Stromal cell of bone marrow (primary cell): Measurements from ENCODE around the gene KRTAP10-7.
"Not testable (repeated sequence)": the region's sequence is repeated elsewhere in the genome, so short reads cannot be mapped to it uniquely, and the experiment has no call there.

Source experiments
- DNase-seq: peaks from one replicate; pipeline ENCODE4 v3.0.0-alpha.2; 2012; ENCODE audit warnings: low read depth

Gene KRTAP10-7

DNA sequence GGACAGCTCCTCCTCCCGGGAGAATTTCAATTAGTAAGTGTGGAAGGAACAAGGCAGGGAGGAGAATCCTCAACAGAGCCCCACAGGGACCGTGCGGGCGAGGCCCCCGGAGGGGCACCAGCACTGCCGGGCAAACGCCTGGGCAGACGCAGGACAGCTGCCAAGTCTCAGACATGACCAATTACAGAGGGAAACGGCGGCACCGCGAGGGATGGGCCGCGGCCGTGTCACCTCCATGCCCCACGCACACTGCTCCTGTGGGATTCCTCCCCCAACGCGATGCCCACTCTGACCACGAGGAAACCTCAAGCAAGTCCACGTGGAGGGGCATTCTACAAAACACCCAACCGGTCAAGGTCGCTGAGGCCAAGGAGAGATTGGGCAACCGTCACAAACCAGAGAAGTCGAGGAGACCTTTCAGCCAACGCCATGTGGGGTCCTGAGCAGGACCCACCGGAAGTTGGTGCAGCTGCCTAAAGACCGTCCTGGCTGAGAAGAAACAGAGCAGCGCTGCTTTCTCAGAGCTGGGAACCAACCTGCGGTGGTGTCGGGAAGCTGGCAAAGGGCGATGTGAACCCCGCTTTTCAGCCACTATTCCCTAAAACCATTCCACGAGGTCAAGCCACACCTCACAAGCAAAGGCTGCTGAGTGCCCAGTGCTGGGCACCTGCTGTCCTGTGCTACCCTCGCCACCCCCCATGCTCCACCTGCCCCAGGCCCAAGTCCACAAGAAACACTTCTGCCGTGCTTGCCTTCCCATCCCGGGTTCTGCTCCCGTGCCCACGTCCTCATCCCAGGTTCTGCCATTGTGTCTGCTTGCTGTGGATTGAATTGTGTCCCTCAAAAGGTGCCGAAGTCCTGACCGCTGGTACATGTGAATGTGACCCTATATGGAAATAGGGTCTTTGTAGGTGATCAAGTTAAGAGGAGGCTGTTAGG, 28.3 kb upstream of the KRTAP10-7 start:
- no peak for DNase-seq

- no peak for DNase-seq
Observed at GRCh38 chr21:44572959-44573583, 27.3 kb upstream of the KRTAP10-7 start.

- not testable (repeated sequence) for DNase-seq
Observed at GRCh38 chr21:44573630-44574456, 26.6 kb upstream of the KRTAP10-7 start, which contains the start of gene KRTAP10-4. KRTAP10-4 (plus strand) TSS chr21:44573729; CDS start chr21:44573759, 30 bp downstream.

GRCh38 chr21:44574457-44575306, 25.7 kb upstream of the KRTAP10-7 start:
- DNase-seq, result no peak

DNA sequence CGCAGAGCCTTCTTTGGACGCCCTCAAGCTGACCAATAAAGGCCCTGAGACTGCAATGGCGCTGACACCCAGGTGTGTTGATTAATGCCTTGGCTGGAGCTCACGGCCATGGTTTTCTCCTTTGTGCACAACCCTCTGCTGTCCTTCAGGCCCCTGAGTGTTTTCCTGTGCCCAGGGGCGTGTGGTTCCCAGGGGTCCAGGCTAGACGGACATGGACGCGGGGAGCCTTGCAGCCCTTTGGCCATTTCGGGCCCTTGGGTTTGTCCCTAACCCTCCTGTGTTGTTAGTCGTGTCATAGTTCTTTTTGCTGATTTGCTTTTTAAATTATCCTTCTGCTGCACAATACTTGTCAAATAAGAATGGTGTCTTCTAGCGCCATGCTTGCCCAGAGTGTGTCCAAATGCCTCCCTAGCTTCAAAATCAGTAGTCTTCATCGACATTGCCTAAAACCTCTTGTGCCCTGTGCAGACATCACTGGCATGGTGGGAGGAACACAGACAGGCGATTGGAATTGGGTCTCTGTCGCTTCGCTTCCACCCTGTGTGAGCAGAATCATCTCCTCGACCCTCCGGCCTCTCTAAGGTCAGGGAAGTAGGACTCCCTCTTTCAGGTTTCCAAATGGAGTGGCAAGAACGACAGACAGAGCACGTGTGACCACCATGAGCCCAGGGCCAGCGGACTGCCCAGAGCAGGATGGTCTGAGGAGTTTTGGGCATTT, 24.9 kb upstream of the KRTAP10-7 start:
- DNase-seq, result no peak

DNA sequence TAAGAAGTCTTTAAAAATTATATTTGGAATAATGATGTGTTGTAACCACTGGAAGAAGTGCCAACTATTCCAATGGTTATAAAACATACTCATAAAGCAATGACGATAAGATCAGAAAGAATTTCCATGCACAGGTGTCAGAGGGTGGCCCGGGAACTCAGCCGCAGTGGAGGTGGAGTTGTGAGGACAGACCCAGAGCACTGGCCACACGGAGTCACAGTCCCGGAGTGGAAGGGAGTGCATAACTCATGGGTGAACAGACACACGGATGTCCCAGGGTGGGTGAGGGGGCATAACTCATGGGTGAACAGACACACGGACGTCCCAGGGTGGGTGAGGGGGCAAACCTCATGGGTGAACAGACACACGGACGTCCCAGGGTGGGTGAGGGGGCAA, 24.4 kb upstream of the KRTAP10-7 start:
- no peak for DNase-seq

- no peak for DNase-seq
Observed at GRCh38 chr21:44578371-44579055, 21.9 kb upstream of the KRTAP10-7 start.

GRCh38 chr21:44579056-44579832, 21.2 kb upstream of the KRTAP10-7 start:
- DNase-seq, result no peak

DNA sequence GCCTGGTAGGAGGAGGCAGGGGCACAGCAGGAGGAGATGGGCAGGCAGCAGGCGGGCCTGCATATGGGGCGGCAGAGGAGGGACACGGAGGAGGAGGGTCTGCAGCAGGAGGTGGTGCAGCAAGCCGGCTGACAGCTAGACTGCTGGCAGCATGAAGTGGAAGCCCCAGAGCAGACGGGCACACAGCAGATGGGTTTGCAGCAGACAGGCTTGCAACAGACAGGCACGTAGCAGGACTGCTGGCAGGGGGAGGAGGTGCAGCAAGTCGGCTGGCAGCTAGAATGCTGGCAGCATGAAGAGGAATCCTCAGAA, 20.6 kb upstream of the KRTAP10-7 start:
- DNase-seq, result no peak

DNA sequence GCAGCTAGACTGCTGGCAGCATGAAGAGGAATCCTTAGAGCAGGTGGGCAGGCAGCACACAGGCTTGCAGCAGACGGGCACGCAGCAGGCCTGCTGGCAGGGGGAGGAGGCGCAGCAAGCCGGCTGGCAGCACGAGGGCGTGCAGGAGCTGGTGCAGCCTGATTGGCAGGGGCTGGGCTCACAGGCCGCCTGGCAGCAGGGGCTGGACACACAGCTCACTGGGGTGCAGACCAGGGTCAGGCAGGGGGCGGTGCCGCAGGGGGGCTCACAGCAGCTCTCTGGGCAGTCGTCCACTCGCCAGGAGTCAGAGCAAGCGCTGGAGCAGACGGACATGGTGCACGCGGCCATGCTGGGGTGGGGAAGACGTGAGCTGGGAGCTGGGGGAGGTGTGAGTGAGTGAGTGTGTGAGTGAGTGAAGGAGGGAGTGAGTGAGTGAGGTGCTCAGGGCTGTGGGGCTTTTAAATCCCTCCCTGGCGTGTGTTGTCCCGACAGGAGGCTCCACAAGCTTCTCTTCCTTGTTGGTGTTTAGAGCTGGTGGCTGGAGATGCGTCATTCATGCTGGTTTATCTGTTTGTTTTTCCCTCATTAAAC, 20.1 kb upstream of the KRTAP10-7 start, which contains the start of gene KRTAP10-5:
KRTAP10-5 (minus strand) TSS at position 374 of the 591 bp plus-strand sequence; CDS start at position 348, 26 bp downstream.
- not testable (repeated sequence) for DNase-seq

- DNase-seq, result no peak
Observed at GRCh38 chr21:44581158-44581557, 19.2 kb upstream of the KRTAP10-7 start.

DNA sequence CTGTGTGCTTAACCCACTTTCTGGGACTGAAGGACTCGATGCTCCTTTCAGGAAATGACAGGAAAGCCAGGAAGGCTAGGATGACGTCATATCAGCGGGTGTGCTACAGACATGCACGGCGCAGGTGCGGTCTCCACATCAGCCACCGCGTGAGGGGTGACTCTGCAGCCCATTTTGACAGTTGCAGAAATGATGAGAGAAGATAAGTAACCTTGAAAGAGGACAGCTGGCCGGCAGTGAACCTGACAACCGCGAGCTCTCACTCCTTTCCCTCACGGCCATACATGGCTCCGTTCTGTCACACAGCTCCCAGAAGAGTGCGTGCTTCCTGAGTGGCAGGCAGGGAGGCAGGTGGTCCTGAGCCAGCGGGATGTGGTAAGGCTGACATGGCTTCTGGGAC, 18.3 kb upstream of the KRTAP10-7 start:
- no peak for DNase-seq

GRCh38 chr21:44583089-44583799, 17.2 kb upstream of the KRTAP10-7 start:
- no peak for DNase-seq

- DNase-seq, result no peak
Observed at GRCh38 chr21:44583800-44584147, 16.6 kb upstream of the KRTAP10-7 start.

DNA sequence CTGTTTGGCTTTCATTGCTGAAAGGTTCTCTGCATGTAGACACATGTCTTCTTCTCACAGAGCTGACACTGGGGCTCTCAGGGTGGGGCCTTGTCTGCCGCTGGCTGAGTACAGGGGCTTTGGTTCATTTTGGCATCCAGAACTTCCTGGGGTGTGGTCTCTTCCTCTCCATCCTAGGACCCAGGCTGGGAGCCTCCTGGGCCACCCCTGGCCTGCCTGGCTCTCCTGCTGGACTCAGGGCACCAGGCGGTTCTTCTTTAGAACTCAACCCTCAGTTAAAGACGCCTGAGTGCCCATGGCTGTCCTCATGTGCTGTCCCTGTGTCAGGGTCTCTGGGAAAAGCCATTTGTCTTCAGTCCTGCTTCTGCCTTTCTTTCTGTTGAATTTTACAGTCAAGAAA, 14.5 kb upstream of the KRTAP10-7 start:
- DNase-seq, result no peak

GRCh38 chr21:44589094-44589493, 11.3 kb upstream of the KRTAP10-7 start:
- no peak for DNase-seq

- no peak for DNase-seq
Observed at GRCh38 chr21:44589586-44590305, 10.7 kb upstream of the KRTAP10-7 start.

- no peak for DNase-seq
Observed at GRCh38 chr21:44590311-44590721, 10.1 kb upstream of the KRTAP10-7 start.
